Fibroblast of upper back skin (primary cell): ENCODE results near the gene SEC14L5.
"Not testable (repeated sequence)": the region's sequence is repeated elsewhere in the genome, so short reads cannot be mapped to it uniquely, and the experiment has no call there.

Source experiments
- DNase-seq: peaks from one replicate; pipeline ENCODE4 v3.0.0-alpha.2; 2013

SEC14L5 gene

DNA sequence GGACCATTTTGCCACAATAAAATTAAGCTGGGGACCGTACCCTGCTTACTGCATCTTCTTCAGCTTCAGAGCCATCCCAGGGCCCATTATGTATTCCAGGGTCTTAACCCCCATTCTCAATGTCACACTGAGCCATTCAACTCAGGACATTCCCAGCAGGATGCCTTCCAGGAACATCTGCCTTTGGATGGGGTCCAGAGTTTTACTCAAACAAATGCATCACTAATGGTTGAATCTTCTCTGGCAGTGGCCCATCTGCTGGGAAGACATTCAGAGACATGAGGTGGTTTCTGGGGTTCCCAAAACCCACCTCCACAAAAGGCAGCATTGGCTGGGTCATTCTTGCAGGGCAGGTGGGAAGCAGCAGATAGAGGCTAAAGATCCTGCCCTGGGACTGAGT is 3.4 kb upstream of the SEC14L5 start:
- peak; percentile 16 for DNase-seq

DNA sequence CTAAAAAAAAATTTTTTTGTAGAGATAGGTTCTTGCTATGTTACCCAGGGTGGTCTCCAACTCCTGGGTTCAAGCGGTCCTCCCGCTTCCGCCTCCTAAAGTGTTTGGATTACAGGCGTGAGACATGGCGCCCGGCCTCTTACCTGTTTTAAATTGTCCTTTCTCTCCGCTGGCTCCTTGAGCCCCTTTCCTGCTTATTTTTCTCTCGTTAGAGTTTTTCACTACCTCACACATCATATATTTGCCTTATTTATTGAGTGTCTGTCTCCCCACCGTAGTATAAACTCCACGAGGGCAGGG is 760 bp upstream of the SEC14L5 start:
- DNase-seq: no peak

- DNase-seq: no peak
Measured at GRCh38 chr16:4958510-4959438, 644 bp downstream of the SEC14L5 start.

- DNase-seq: no peak
Measured at GRCh38 chr16:4960579-4960978, 2.4 kb downstream of the SEC14L5 start.

DNA sequence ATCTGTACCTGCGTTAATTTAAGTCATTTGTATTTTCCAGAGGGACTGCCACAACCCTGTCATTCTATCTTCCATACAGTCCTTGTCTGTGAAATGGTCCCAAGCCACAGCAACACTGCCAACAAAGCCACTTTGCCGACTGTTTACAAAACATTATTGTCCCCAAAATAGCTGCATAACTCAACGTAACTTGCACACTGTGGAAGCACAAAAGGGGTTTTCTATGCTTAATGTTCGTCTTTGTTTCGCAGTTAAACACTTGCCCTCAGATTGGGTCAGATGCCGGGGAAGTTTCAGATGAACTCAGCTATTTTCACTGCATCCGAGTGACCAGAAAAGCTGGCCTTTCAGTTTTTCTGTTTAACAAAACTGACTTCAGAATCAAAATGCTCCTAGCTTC is 4.6 kb downstream of the SEC14L5 start:
- DNase-seq: no peak

DNA sequence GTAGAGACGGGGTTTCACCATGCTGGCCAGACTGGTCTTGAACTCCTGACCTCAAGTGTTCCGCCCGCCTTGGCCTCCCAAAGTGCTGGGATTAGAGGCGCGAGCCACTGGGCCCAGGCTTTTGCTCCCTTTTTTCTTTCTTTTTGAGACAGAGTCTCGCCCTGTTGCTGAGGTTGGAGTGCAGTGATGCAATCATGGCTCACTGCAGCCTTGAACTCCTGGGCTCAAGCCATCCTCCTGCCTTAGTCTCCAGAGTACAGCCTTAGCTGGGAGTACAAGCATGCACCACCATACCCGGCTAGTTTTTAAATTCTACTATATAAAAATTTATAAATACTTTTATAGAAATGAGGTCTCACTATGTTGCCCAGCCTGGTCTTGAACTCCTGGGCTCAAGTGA is 5.4 kb downstream of the SEC14L5 start:
- DNase-seq: not testable (repeated sequence)

GRCh38 chr16:4966736-4967453 is 8.8 kb downstream of the SEC14L5 start:
- no peak for DNase-seq

DNA sequence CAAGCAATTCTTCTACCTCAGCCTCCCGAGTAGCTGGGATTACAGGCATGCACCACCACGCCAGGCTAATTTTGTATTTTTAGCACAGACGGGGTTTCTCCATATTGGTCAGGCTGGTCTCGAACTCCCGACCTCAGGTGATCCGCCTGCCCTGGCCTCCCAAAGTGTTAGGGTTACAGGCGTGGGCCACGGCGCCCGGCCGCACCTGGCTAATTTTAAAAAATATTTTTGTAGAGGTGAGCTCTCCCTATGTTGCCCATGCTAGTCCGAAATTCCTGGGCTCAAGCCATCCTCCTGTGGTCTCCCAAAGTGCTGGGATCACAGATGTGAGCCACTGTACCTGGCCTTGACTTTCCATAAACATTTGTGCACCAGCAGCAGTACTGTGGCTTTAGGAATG is 10.1 kb downstream of the SEC14L5 start:
- DNase-seq: not testable (repeated sequence)

- DNase-seq: no peak
Measured at GRCh38 chr16:4968879-4969483, 10.9 kb downstream of the SEC14L5 start.

DNA sequence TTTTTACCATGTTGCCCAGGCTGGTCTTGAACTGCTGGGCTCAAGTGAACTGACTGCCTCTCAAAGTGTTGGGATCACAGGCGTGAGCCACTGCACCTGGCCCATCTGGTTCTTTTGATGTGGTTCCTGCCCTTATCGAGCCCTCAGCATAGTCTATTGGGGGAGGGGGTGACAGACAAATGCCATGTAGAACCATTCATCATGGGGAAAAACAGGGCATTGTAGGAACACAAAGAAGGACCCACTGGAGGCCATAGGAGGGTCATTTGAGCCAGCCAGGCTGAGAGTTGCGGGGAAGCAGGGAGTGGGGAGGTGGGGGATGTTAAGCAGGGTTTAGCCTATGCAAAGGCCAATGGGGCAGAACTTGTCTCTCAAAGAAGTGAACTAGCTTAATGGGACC is 11.9 kb downstream of the SEC14L5 start:
- no peak for DNase-seq

DNA sequence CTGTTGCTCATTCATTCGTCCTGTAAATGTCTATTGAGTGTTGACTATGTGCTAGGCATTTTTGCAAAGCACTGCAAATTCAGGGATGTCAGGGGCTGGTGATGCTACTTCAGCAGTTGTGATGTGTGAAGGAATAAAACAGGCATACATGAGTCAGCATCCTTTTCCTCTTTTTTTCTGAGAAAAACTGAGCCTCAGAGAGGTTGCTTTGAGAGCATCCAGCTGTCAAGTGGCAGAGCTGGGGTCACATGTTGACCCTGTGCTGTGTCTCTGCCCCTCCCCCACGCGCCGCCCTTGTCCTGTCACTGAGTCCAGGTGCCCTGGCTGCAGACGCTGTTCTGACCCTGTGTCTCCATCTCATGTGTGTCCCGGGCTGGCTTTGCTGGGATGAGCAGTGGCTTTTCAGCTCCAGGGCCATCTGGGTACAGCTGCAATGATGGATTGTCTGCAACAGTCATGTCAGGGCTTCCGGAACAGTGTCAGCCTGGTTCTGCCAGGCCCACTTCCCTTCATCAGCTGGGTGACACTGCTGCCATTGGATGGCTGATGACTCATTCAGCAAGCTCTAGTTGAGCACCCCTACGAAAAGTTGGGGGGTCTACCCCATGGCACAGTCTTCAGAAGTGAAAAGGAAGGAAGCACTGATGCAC is 14.9 kb downstream of the SEC14L5 start:
- no peak for DNase-seq

DNA sequence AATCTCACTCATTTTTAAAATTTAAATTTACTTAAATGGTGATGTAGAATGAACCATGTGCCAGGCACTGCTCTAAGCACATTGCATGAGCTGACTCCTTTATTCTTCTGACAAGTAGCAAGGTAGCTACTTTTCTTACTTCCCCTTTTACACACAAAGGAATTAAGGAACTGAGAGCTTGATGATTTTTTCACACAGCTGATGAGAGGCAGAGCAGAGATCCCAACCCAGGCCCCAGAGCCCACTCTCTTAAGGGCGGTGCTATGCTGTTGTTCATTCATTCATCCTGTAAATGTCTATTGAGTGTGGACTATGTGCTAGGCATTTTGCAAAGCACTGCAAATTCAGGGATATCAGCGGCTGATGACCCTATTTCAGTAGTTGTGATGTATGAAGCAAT is 17.9 kb downstream of the SEC14L5 start:
- DNase-seq: no peak

DNA sequence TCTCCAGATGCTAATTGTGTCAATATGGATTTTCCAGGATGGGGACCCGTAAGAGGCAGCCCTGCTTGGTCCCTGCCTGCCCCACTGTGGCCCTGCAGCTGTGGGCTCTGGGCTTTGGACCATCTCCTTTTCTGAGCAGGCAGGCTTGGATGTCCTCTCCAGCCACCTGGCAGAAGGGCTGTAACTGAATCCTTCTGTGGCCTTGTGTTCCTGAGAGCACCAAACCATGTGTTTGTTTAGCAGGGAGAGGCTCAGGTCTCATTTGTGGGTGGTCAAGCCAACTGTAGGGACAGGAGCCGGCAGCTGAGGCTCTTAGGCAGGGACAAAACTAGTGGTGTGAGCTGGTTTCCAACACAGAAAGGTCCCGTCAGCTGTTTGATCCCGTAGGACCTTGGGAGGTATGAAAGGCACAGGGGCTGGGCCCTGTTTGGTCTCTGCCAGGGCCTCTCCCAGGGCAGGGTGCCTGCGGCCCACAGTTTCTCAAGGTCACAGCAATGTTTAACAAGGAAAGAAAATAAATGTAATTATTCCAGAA is 18.5 kb downstream of the SEC14L5 start:
- no peak for DNase-seq

- no peak for DNase-seq
Measured at GRCh38 chr16:4979164-4979563, 21.0 kb downstream of the SEC14L5 start.

DNA sequence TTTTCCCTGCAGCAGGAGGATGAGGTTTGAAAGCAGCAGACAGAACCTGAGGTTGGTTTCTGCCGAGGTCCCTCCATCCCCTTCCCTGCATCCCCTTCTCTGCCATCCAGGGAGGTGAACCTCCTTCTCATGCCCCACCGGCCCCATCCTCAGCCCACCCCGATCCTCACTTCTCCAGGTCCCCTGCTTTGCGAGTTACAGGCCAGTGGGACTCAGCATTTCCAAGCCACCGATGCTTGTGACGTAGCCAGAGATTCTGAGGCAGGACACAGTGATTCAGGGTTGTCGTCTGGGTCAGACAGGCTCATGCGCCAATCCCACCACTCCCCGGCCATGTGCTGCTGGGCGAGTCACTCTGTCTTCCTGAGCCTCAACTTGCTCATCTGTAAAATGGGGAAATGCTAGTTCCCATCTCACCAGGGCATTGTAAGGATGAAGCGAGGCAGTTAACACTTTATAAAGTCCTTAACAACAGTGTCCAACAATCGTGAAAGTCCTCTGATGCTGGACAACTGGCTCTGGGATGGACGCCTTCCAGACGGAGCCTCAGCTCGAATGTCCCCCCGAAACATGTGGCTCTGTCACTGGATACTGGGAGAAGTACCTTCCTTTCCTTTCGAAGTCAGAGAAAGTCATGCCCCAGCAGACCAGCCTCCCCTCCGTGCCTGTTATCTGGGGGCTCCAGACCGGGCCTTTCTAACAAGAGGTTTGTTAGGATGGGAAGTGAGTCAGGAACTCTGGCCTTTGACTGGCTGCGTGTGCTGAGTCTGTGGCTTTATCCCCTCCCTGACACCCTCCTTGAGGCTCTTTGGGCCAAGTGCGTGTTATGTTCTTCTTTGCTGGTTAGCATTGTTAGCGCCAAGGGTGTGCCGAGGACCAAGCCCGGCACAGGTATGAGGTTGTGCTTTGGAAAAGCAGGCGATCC is 21.9 kb downstream of the SEC14L5 start:
- no peak for DNase-seq

DNA sequence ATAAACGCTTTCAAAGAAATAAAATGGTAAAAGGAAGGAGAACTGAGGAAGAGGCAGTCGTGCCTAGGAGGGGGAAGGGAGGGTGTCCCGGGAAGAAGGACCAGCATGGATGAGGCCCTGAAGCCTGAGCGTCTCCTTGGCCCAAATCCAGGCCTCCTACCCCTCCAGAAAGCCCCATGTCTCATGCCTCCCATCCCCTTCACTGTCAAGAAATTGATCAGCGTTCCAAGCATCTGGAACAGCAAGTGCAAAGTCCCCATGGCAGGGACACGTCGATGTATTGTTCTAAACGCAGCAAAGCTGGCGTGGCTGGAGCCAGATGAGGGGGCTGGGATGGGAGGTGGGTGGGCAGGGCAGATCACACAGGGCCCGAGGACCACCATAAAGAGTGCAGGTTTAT is 22.6 kb downstream of the SEC14L5 start:
- DNase-seq: no peak

DNA sequence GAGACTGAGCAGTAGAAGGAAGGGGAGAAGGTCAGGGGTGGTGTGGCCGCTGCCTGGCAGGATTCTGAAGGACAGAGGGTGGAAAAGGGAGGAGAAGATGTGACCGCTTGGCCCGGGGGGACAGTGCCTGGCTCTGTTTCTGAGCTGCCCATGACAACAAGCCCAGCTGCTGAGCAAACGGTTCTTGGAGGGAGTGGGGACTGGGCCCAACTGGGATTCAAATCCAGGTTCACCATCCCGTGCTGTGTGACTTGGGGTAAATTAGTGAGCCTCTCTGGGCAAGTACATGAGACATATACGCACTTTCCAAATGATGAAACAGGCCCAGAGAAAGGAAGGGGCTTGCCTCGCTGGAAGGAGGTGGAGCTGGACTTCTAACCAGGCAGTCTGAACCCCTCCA is 23.3 kb downstream of the SEC14L5 start:
- DNase-seq: no peak

- DNase-seq: no peak
Measured at GRCh38 chr16:4982056-4982867, 24.1 kb downstream of the SEC14L5 start.

DNA sequence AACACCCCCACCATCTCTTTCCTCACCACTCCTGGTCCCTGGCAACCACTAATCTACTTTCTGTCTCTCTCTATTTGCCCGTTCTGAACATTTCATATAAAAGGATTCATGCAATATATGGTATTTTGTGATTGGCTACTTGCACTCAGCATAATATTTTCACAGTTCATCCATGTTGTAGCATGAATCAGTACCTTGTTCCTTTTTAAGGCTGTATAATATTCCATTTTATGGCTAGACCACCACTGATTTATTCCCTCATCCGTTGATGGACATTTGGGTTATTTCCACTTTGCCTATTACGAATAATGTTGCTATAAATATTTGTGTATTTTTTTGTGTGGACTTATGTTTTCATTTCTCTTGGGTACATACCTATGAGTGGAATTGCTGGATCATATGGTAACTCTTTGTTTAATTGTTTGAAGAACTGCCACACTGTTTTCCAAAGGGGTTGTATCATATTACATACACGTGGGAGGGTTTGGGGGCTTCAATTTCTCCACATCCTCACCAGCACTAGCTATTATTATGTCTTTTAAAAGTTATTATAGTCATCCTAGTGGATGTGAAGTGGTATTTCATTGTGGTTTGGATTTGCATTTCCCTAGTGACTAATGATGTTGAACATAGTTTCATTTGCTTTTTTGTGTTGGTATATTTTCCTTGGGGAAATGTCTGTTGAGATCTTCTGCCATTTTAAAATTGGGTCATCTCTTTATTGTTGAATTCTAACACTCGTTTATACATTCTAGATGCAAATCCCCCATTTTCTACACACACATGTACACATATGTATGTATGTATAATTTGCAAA is 26.3 kb downstream of the SEC14L5 start:
- DNase-seq: no peak

GRCh38 chr16:4987250-4987579 is 29.1 kb downstream of the SEC14L5 start:
- no peak for DNase-seq
